Stomach (tissue), 9 donors: ENCODE data around the gene SESN3. TPM values are rescaled to one million over a fixed set of nuclear protein-coding genes. Genes with fewer than 3 reads are reported as not detected.

Experiments used
- DNase-seq, 2 donors: peaks; one replicate each; pipeline versions ENCODE4 v3.0.0 to v3.0.0-alpha.2; 2013 to 2019
- H3K27ac ChIP-seq, 5 donors: fragments of 200-600 bp in 4 of 5; sonication (generic) in 4 of 5; one replicate each; pipeline ENCODE4 v1.5.1; 2013 to 2019; ENCODE audit warnings: mild to moderate bottlenecking in 1 of 5, moderate library complexity in 1 of 5
- H3K27me3 ChIP-seq, 3 donors: fragments of 200-600 bp; sonication (generic); one replicate each; pipeline ENCODE4 v1.5.1; 2017 to 2019; ENCODE audit warnings: mixed run types in 1 of 3
- H3K36me3 ChIP-seq, 4 donors: fragments of 200-600 bp; sonication (generic); 1 replicate in 3 of 4; 2 replicates in 1 of 4; pipeline ENCODE4 v1.5.1; 2016 to 2019
- H3K4me1 ChIP-seq, 4 donors: fragments of 200-600 bp; sonication (generic); one replicate each; pipeline ENCODE4 v1.5.1; 2016 to 2019
- H3K4me3 ChIP-seq, 4 donors: fragments of 200-600 bp; sonication (generic) in 3 of 4; one replicate each; pipeline ENCODE4 v1.5.1; 2016 to 2019; ENCODE audit warnings: mild to moderate bottlenecking in 1 of 4
- H3K9me3 ChIP-seq, 4 donors: fragments of 200-600 bp; sonication (generic); one replicate each; pipeline ENCODE4 v1.5.1; 2016 to 2019
- EP300 ChIP-seq: sonication (generic); formaldehyde crosslinking; IDR thresholded peaks from one replicate; pipeline ENCODE4 v1.6.1; 2017; ENCODE audit warnings: antibody characterized with exemption
- POLR2A ChIP-seq, 4 donors: fragments of 450-650 bp; IDR thresholded peaks; one replicate each; pipeline ENCODE4 v1.6.1; 2016; ENCODE audit warnings: antibody characterized with exemption in 4 of 4, control low read depth in 2 of 4, mild to moderate bottlenecking in 1 of 4, moderate library complexity in 1 of 4
- POLR2AphosphoS5 ChIP-seq, 3 donors: sonication (generic); formaldehyde crosslinking; IDR thresholded peaks; one replicate each; pipeline ENCODE4 v1.6.1; 2016; ENCODE audit warnings: antibody characterized with exemption in 3 of 3
- WGBS, 5 donors: extraction: QIAGEN DNeasy Blood & Tissue Kit in 3 of 5; methylation state at CpG; one replicate each; pipeline versions ENCODE4 v1.1.5 to v1.1.7; 2013 to 2018; 5-methylcytosine and 5-hydroxymethylcytosine counted together
- intact Hi-C: fragments of 100-400 bp; cut with DNase I; formaldehyde crosslinking; loops from one replicate; pipeline ENCODE4 v1.15.1; 2023; ENCODE audit warnings: low total_unique reads
- polyA plus RNA-seq, 3 donors: library from polyadenylated mRNA; stranded (reverse); fragments of 200-250 nt; gene quantifications; one replicate each; pipeline ENCODE4 v1.2.3, GENCODE V29; 2013
- total RNA-seq, 5 donors: library from RNA; depleted of rRNA; stranded (reverse); fragments of >200 nt; gene quantifications; one replicate each; pipeline versions ENCODE4 v1.1.0 to v1.2.3, GENCODE V29; 2014 to 2016
- TF ChIP-seq, protein P1 (sequence below), 7 experiments: fragments of 450-650 bp in 4 of 7; fragments of 200-600 bp in 3 of 7; sonication (generic) in 3 of 7; IDR thresholded peaks; one replicate each; pipeline ENCODE4 v1.5.1; 2016 to 2019; ENCODE audit warnings: antibody characterized with exemption in 7 of 7, control low read depth in 2 of 7, mild to moderate bottlenecking in 1 of 7
- donor health status: healthy with polysubstance abuse.
- donor health status: Bipolar disorder and iron deficiency.
- donor health status: healthy.

Gene SESN3
- total and polyA plus RNA-seq, 8 donors, result 2.7 to 43.7 (median 6.0) TPM

DNA sequence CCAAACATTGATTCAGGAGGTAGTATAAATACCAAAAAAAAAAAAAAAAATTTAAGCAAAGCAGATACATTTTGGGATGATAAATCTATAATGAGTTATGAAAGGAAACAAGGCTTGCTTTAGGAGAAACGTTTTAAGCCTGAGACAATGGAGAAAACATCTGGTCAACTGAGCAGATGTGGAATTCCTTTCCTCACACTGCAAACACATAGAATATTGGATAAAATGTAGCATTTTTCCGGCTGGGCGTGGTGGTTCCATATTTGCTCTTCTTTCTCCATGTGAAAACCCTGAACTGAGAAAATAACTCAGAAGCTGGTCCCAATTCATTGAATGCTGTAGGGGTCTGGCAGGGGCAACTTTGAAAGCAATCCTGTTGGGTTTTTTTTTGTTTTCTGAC lies 107.4 kb downstream of the SESN3 start:
- no peak overlapping the region for H3K27ac ChIP-seq
- DNase-seq, result no peak
- no peaks in the 10 kb centered on the region for H3K9me3 ChIP-seq
- peaks cover 0 to 13% (median 0%) of the 10 kb centered on the region in 4 donors for H3K4me1 ChIP-seq
- intact Hi-C loops, result no loop called here
- no peak for TF ChIP-seq POLR2AphosphoS5 (IDR thresholded peaks at IDR 0.05)
- no peak for TF ChIP-seq EP300
- TF ChIP-seq, protein P1, sequence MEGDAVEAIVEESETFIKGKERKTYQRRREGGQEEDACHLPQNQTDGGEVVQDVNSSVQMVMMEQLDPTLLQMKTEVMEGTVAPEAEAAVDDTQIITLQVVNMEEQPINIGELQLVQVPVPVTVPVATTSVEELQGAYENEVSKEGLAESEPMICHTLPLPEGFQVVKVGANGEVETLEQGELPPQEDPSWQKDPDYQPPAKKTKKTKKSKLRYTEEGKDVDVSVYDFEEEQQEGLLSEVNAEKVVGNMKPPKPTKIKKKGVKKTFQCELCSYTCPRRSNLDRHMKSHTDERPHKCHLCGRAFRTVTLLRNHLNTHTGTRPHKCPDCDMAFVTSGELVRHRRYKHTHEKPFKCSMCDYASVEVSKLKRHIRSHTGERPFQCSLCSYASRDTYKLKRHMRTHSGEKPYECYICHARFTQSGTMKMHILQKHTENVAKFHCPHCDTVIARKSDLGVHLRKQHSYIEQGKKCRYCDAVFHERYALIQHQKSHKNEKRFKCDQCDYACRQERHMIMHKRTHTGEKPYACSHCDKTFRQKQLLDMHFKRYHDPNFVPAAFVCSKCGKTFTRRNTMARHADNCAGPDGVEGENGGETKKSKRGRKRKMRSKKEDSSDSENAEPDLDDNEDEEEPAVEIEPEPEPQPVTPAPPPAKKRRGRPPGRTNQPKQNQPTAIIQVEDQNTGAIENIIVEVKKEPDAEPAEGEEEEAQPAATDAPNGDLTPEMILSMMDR (IDR thresholded peaks at IDR 0.05), result no peak
- no peak for TF ChIP-seq POLR2A (IDR thresholded peaks at IDR 0.05)
- H3K36me3 ChIP-seq, result peaks cover 0 to 6% (median 5%) of the 10 kb centered on the region in 4 donors
- H3K4me3 ChIP-seq, result no peak overlapping the region
- no peaks in the 10 kb centered on the region for H3K27me3 ChIP-seq
- 69 to 83% (median 80%) methylated on average over 3 of the region's 3 CpGs for WGBS, 5 donors

DNA sequence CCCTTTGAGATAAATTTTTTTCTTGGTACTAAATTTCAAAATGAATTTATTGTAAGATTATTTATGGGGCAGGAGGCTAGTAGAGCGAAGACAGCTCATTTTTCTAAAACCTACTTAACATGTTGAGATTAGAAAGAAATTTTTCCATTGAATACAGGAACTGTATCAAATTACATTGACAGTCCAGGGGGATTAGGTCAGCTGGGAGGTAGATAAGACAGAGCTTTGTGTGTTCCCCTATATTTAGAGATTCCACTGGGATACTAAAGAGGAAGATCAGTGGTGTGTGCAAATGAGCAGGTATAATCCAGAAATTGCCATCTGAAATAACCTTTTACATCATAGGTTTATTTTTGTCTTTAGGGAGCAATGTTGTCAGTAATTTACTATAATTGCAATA lies 109.3 kb downstream of the SESN3 start:
- H3K27ac ChIP-seq, result no peak overlapping the region
- intact Hi-C loops, result no loop called here
- peaks cover 0 to 13% (median 0%) of the 10 kb centered on the region in 4 donors for H3K4me1 ChIP-seq
- no peaks in the 10 kb centered on the region for H3K36me3 ChIP-seq
- 92 to 100% (median 93%) methylated on average over 1 of the region's 1 CpG for WGBS, 5 donors
- H3K9me3 ChIP-seq, result no peaks in the 10 kb centered on the region
- H3K4me3 ChIP-seq, result no peak overlapping the region
- H3K27me3 ChIP-seq, result no peaks in the 10 kb centered on the region
- TF ChIP-seq, protein P1 (IDR thresholded peaks at IDR 0.05), result no peak
- no peak for TF ChIP-seq EP300
- no peak for TF ChIP-seq POLR2A (IDR thresholded peaks at IDR 0.05)
- no peak for TF ChIP-seq POLR2AphosphoS5 (IDR thresholded peaks at IDR 0.05)
- no peak for DNase-seq

DNA sequence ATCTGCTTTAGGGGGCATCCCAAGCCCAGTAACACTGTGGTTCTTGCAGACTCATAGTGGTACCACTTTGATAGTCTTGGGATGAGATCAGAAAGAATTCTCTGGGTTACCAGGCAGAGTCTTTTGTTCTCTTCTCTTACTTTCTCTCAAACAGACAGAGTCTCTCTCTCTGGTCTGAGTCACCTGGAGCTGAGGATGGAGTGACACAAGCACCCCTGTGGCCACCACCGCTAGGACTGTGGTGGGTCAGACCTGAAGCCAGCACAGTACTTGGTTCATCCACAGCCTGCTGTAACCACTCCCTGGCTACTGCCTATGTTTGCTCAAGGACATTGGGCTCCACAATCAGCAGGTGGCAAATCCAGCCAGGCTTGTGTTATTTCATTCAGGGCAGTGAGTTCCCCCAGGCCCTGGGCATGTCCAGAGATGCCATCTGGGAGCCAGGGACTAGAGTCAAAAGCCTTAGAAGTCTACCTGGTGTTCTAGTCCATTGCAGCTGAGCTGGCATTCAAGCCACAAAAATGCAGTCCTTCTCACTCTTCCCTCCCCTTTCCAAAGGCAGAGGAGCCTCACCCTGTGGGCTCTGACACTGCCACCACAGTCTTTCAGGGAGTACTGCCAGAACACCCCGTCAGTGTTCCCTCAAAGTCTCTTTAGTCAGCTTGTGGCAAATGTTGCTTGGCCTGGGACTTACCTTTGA lies 111.5 kb downstream of the SESN3 start:
- Histone ChIP-seq H3K4me1 (peaks cover 0 to 13% (median 0%) of the 10 kb centered on the region in 4 donors), H3K4me3 (no peak overlapping the region), H3K36me3 (no peaks in the 10 kb centered on the region), H3K27ac (no peak overlapping the region), H3K27me3 (no peaks in the 10 kb centered on the region), H3K9me3 (peaks cover 0 to 5% (median 0%) of the 10 kb centered on the region in 4 donors)
- intact Hi-C loops, result no loop called here
- no peak for DNase-seq
- no peak for TF ChIP-seq EP300
- 53 to 76% (median 69%) methylated on average over 2 of the region's 2 CpGs for WGBS, 5 donors

DNA sequence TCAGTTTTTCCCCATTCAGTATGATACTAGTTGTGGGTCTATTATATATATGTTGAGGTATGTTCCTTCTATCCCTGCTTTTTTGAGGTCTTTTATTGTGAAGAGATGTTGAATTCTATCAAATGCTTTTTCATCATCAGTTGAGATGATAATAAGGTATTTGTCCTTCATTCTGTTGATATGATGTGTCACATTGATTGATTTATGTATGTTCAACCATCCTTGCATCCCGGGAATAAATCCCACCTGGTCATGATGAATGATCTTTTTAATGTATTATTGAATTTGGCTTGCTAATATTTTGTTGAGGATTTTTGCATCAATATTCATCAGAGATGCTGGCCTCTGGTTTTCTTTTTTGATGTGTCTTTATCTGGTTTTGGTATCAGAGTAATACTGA lies 115.4 kb downstream of the SESN3 start:
- peaks cover 0 to 5% (median 0%) of the 10 kb centered on the region in 4 donors for H3K9me3 ChIP-seq
- TF ChIP-seq, protein P1 (IDR thresholded peaks at IDR 0.05), result no peak
- TF ChIP-seq POLR2A (IDR thresholded peaks at IDR 0.05), result no peak
- TF ChIP-seq POLR2AphosphoS5 (IDR thresholded peaks at IDR 0.05), result no peak
- TF ChIP-seq EP300, result no peak
- H3K36me3 ChIP-seq, result no peaks in the 10 kb centered on the region
- no peak overlapping the region for H3K4me3 ChIP-seq
- DNase-seq, result no peak
- H3K27ac ChIP-seq, result no peak overlapping the region
- intact Hi-C loops, result no loop called here
- no peaks in the 10 kb centered on the region for H3K27me3 ChIP-seq
- WGBS, 5 donors, result 73 to 84% (median 83%) methylated on average over 1 of the region's 1 CpG
- H3K4me1 ChIP-seq, result peaks cover 0 to 9% (median 4%) of the 10 kb centered on the region in 4 donors

Other genes with a start within 250 kb of the SESN3 start
- not detected for gene KDM4E, start 205.9 kb downstream of the SESN3 start, total RNA-seq
- gene KDM4E, start 205.9 kb downstream of the SESN3 start, polyA plus RNA-seq, result not detected
- not detected for gene KDM4F, start 181.8 kb downstream of the SESN3 start, total RNA-seq
- gene KDM4F, start 181.8 kb downstream of the SESN3 start, polyA plus RNA-seq, result not detected
- gene SRSF8, start 164.3 kb downstream of the SESN3 start, total RNA-seq, result 10 to 100 TPM; 10.7 to 34.6 (median 25.7) TPM
- 10 to 100 TPM; 30.3 to 39.6 (median 36.3) TPM for gene SRSF8, start 164.3 kb downstream of the SESN3 start, polyA plus RNA-seq
- 10 to 100 TPM; 11.1 to 32.2 (median 22.3) TPM for gene ENDOD1, start 141.4 kb downstream of the SESN3 start, total RNA-seq
- 1 to 10 TPM; 2.4 to 8.4 (median 3.2) TPM for gene ENDOD1, start 141.4 kb downstream of the SESN3 start, polyA plus RNA-seq